ENCODE measurements around the gene CYB5B. TPM values are rescaled to one million over a fixed set of nuclear protein-coding genes. Genes with fewer than 3 reads are reported as not detected.

CYB5B gene
- total RNA-seq, 1 experiment from 2014 or later, result 242 TPM

- DNase-seq (ENCODE audit: low spot score), result peak; percentile 28
- Histone ChIP-seq H3K27me3 (replicated peaks; ENCODE audit: insufficient read depth, low read depth, low read length, poor library complexity) (no peaks in the 10 kb centered on the region), H3K36me3 (ENCODE audit: insufficient read depth, low read length, poor library complexity, severe bottlenecking) (no peaks in the 10 kb centered on the region), H3K9me3 (ENCODE audit: low read depth, low read length, poor library complexity, severe bottlenecking) (no peaks in the 10 kb centered on the region), H3K27ac (ENCODE audit: low read depth, low read length, poor library complexity, severe bottlenecking) (no peak overlapping the region), H3K4me3 (ENCODE audit: low read depth, low read length, poor library complexity, severe bottlenecking) (no peak overlapping the region), H3K4me1 (ENCODE audit: insufficient read depth, low read length, poor library complexity, severe bottlenecking) (peaks cover 13% of the 10 kb centered on the region)
- TF ChIP-seq, protein P1, sequence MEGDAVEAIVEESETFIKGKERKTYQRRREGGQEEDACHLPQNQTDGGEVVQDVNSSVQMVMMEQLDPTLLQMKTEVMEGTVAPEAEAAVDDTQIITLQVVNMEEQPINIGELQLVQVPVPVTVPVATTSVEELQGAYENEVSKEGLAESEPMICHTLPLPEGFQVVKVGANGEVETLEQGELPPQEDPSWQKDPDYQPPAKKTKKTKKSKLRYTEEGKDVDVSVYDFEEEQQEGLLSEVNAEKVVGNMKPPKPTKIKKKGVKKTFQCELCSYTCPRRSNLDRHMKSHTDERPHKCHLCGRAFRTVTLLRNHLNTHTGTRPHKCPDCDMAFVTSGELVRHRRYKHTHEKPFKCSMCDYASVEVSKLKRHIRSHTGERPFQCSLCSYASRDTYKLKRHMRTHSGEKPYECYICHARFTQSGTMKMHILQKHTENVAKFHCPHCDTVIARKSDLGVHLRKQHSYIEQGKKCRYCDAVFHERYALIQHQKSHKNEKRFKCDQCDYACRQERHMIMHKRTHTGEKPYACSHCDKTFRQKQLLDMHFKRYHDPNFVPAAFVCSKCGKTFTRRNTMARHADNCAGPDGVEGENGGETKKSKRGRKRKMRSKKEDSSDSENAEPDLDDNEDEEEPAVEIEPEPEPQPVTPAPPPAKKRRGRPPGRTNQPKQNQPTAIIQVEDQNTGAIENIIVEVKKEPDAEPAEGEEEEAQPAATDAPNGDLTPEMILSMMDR (conservative IDR thresholded peaks at IDR 0.05; ENCODE audit: low read depth, low read length), result no peak
- TF ChIP-seq EZH2 (IDR thresholded peaks at IDR 0.05; ENCODE audit: borderline replicate concordance, low read depth, low read length, poor library complexity, severe bottlenecking), result no peak
- POLR2A ChIA-PET (ENCODE audit: low non-redundant PET), result interaction anchor here (0.5 kb wide), 1 partner anchor 172 kb away, joined by 3 read pairs; no protein-coding TSS in a partner anchor
- CTCF ChIA-PET, result no interaction called here
- BruUV-seq (replicated peaks), result no TSS peak
- intact Hi-C loops (cut with micrococcal nuclease; ENCODE audit: unreplicated experiment), result no loop called here
Measured at GRCh38 chr16:69477546-69477945, 53.1 kb downstream of the CYB5B start.

GRCh38 chr16:69478685-69479084, 54.3 kb downstream of the CYB5B start:
- Histone ChIP-seq H3K4me3 (ENCODE audit: low read depth, low read length, poor library complexity, severe bottlenecking) (no peak overlapping the region), H3K27me3 (replicated peaks; ENCODE audit: insufficient read depth, low read depth, low read length, poor library complexity) (no peaks in the 10 kb centered on the region), H3K4me1 (ENCODE audit: insufficient read depth, low read length, poor library complexity, severe bottlenecking) (peaks cover 15% of the 10 kb centered on the region), H3K27ac (ENCODE audit: low read depth, low read length, poor library complexity, severe bottlenecking) (no peak overlapping the region), H3K9me3 (ENCODE audit: low read depth, low read length, poor library complexity, severe bottlenecking) (no peaks in the 10 kb centered on the region), H3K36me3 (ENCODE audit: insufficient read depth, low read length, poor library complexity, severe bottlenecking) (no peaks in the 10 kb centered on the region)
- no TSS peak for BruUV-seq (replicated peaks)
- TF ChIP-seq, protein P1 (conservative IDR thresholded peaks at IDR 0.05; ENCODE audit: low read depth, low read length), result no peak
- TF ChIP-seq EZH2 (IDR thresholded peaks at IDR 0.05; ENCODE audit: borderline replicate concordance, low read depth, low read length, poor library complexity, severe bottlenecking), result no peak
- ChIA-PET CTCF (no interaction called here), POLR2A (ENCODE audit: low non-redundant PET) (no interaction called here)
- no peak for DNase-seq (ENCODE audit: low spot score)
- intact Hi-C loops (cut with micrococcal nuclease; ENCODE audit: unreplicated experiment), result no loop called here

GRCh38 chr16:69479775-69480174, 55.4 kb downstream of the CYB5B start:
- DNase-seq (ENCODE audit: low spot score), result no peak
- no TSS peak for BruUV-seq (replicated peaks)
- H3K27ac ChIP-seq (ENCODE audit: low read depth, low read length, poor library complexity, severe bottlenecking), result no peak overlapping the region
- ChIA-PET CTCF (no interaction called here), POLR2A (ENCODE audit: low non-redundant PET) (no interaction called here)
- H3K36me3 ChIP-seq (ENCODE audit: insufficient read depth, low read length, poor library complexity, severe bottlenecking), result no peaks in the 10 kb centered on the region
- TF ChIP-seq EZH2 (IDR thresholded peaks at IDR 0.05; ENCODE audit: borderline replicate concordance, low read depth, low read length, poor library complexity, severe bottlenecking), result no peak
- TF ChIP-seq, protein P1 (conservative IDR thresholded peaks at IDR 0.05; ENCODE audit: low read depth, low read length), result no peak
- H3K4me1 ChIP-seq (ENCODE audit: insufficient read depth, low read length, poor library complexity, severe bottlenecking), result peaks cover 15% of the 10 kb centered on the region
- H3K4me3 ChIP-seq (ENCODE audit: low read depth, low read length, poor library complexity, severe bottlenecking), result no peak overlapping the region
- no peaks in the 10 kb centered on the region for H3K27me3 ChIP-seq (replicated peaks; ENCODE audit: insufficient read depth, low read depth, low read length, poor library complexity)
- intact Hi-C loops (cut with micrococcal nuclease; ENCODE audit: unreplicated experiment), result no loop called here
- H3K9me3 ChIP-seq (ENCODE audit: low read depth, low read length, poor library complexity, severe bottlenecking), result no peaks in the 10 kb centered on the region
